ENCODE data around the gene GRIK5.
"Not testable (repeated sequence)": the region's sequence is repeated elsewhere in the genome, so short reads cannot be mapped to it uniquely, and the experiment has no call there.

Gene GRIK5

GRCh38 chr19:42051166-42052115 lies 18.6 kb downstream of the GRIK5 start:
- Histone ChIP-seq H3K36me3 (ENCODE audit: control insufficient read depth in 2 of 2, insufficient read depth in 2 of 2, low read length in 2 of 2) (peaks cover 25 to 30% of the 10 kb centered on the region in 2 donors), H3K4me1 (ENCODE audit: control insufficient read depth, insufficient read depth, low read length) (no peaks in the 10 kb centered on the region), H3K4me3 (ENCODE audit: low read length in 2 of 2) (no peak overlapping the region), H3K9ac (ENCODE audit: low read length in 2 of 2) (no peak overlapping the region), H3K27me3 (ENCODE audit: control insufficient read depth in 1 of 2, insufficient read depth in 2 of 2, low read length in 2 of 2) (no peaks in the 10 kb centered on the region), H3K27ac (ENCODE audit: low read length) (no peak overlapping the region), H3K9me3 (ENCODE audit: control insufficient read depth in 2 of 2, low read length in 2 of 2) (no peaks in the 10 kb centered on the region)

- Histone ChIP-seq H3K27me3 (ENCODE audit: control insufficient read depth in 1 of 2, insufficient read depth in 2 of 2, low read length in 2 of 2) (no peaks in the 10 kb centered on the region), H3K9me3 (ENCODE audit: control insufficient read depth in 2 of 2, low read length in 2 of 2) (no peaks in the 10 kb centered on the region), H3K9ac (ENCODE audit: low read length in 2 of 2) (no peak overlapping the region), H3K36me3 (ENCODE audit: control insufficient read depth in 2 of 2, insufficient read depth in 2 of 2, low read length in 2 of 2) (peaks cover 23 to 29% of the 10 kb centered on the region in 2 donors), H3K4me3 (ENCODE audit: low read length in 2 of 2) (no peak overlapping the region), H3K4me1 (ENCODE audit: control insufficient read depth, insufficient read depth, low read length) (no peaks in the 10 kb centered on the region), H3K27ac (ENCODE audit: low read length) (no peak overlapping the region)
These were observed 21.0 kb downstream of the GRIK5 start for GRCh38 chr19:42048992-42049391.

GRCh38 chr19:42045575-42045974 lies 24.4 kb downstream of the GRIK5 start:
- no peaks in the 10 kb centered on the region for H3K9me3 ChIP-seq (ENCODE audit: control insufficient read depth in 2 of 2, low read length in 2 of 2)
- no peaks in the 10 kb centered on the region for H3K4me1 ChIP-seq (ENCODE audit: control insufficient read depth, insufficient read depth, low read length)
- H3K27ac ChIP-seq (ENCODE audit: low read length) = no peak overlapping the region
- no peak overlapping the region for H3K4me3 ChIP-seq (ENCODE audit: low read length in 2 of 2)
- no peaks in the 10 kb centered on the region for H3K27me3 ChIP-seq (ENCODE audit: control insufficient read depth in 1 of 2, insufficient read depth in 2 of 2, low read length in 2 of 2)
- peaks cover 24 to 27% of the 10 kb centered on the region in 2 donors for H3K36me3 ChIP-seq (ENCODE audit: control insufficient read depth in 2 of 2, insufficient read depth in 2 of 2, low read length in 2 of 2)
- H3K9ac ChIP-seq (ENCODE audit: low read length in 2 of 2) = no peak overlapping the region

GRCh38 chr19:42042455-42043170 lies 27.4 kb downstream of the GRIK5 start:
- H3K27ac ChIP-seq (ENCODE audit: low read length) = no peak overlapping the region
- H3K4me1 ChIP-seq (ENCODE audit: control insufficient read depth, insufficient read depth, low read length) = no peaks in the 10 kb centered on the region
- H3K9me3 ChIP-seq (ENCODE audit: control insufficient read depth in 2 of 2, low read length in 2 of 2) = no peaks in the 10 kb centered on the region
- H3K9ac ChIP-seq (ENCODE audit: low read length in 2 of 2) = no peak overlapping the region
- peaks cover 27 to 38% of the 10 kb centered on the region in 2 donors for H3K36me3 ChIP-seq (ENCODE audit: control insufficient read depth in 2 of 2, insufficient read depth in 2 of 2, low read length in 2 of 2)
- H3K27me3 ChIP-seq (ENCODE audit: control insufficient read depth in 1 of 2, insufficient read depth in 2 of 2, low read length in 2 of 2) = no peaks in the 10 kb centered on the region
- H3K4me3 ChIP-seq (ENCODE audit: low read length in 2 of 2) = no peak overlapping the region

GRCh38 chr19:42040491-42040890 lies 29.5 kb downstream of the GRIK5 start:
- not testable (repeated sequence) for H3K27me3 ChIP-seq (ENCODE audit: control insufficient read depth in 1 of 2, insufficient read depth in 2 of 2, low read length in 2 of 2); H3K27ac ChIP-seq (ENCODE audit: low read length); H3K9me3 ChIP-seq (ENCODE audit: control insufficient read depth in 2 of 2, low read length in 2 of 2); H3K4me1 ChIP-seq (ENCODE audit: control insufficient read depth, insufficient read depth, low read length); H3K9ac ChIP-seq (ENCODE audit: low read length in 2 of 2); H3K4me3 ChIP-seq (ENCODE audit: low read length in 2 of 2)
- peaks cover 22 to 33% of the 10 kb centered on the region in 2 donors for H3K36me3 ChIP-seq (ENCODE audit: control insufficient read depth in 2 of 2, insufficient read depth in 2 of 2, low read length in 2 of 2)

GRCh38 chr19:42040031-42040430 lies 30.0 kb downstream of the GRIK5 start:
- no peaks in the 10 kb centered on the region for H3K27me3 ChIP-seq (ENCODE audit: control insufficient read depth in 1 of 2, insufficient read depth in 2 of 2, low read length in 2 of 2)
- no peaks in the 10 kb centered on the region for H3K9me3 ChIP-seq (ENCODE audit: control insufficient read depth in 2 of 2, low read length in 2 of 2)
- no peak overlapping the region for H3K27ac ChIP-seq (ENCODE audit: low read length)
- H3K9ac ChIP-seq (ENCODE audit: low read length in 2 of 2) = no peak overlapping the region
- peaks cover 17 to 33% of the 10 kb centered on the region in 2 donors for H3K36me3 ChIP-seq (ENCODE audit: control insufficient read depth in 2 of 2, insufficient read depth in 2 of 2, low read length in 2 of 2)
- no peaks in the 10 kb centered on the region for H3K4me1 ChIP-seq (ENCODE audit: control insufficient read depth, insufficient read depth, low read length)
- no peak overlapping the region for H3K4me3 ChIP-seq (ENCODE audit: low read length in 2 of 2)

- H3K9me3 ChIP-seq (ENCODE audit: control insufficient read depth in 2 of 2, low read length in 2 of 2) = no peaks in the 10 kb centered on the region
- no peaks in the 10 kb centered on the region for H3K4me1 ChIP-seq (ENCODE audit: control insufficient read depth, insufficient read depth, low read length)
- no peak overlapping the region for H3K27ac ChIP-seq (ENCODE audit: low read length)
- H3K27me3 ChIP-seq (ENCODE audit: control insufficient read depth in 1 of 2, insufficient read depth in 2 of 2, low read length in 2 of 2) = no peaks in the 10 kb centered on the region
- peaks cover 13 to 31% of the 10 kb centered on the region in 2 donors for H3K36me3 ChIP-seq (ENCODE audit: control insufficient read depth in 2 of 2, insufficient read depth in 2 of 2, low read length in 2 of 2)
- no peak overlapping the region for H3K9ac ChIP-seq (ENCODE audit: low read length in 2 of 2)
- H3K4me3 ChIP-seq (ENCODE audit: low read length in 2 of 2) = no peak overlapping the region
These were observed 31.3 kb downstream of the GRIK5 start for GRCh38 chr19:42038666-42039065.

GRCh38 chr19:42037649-42038048 lies 32.4 kb downstream of the GRIK5 start:
- no peaks in the 10 kb centered on the region for H3K9me3 ChIP-seq (ENCODE audit: control insufficient read depth in 2 of 2, low read length in 2 of 2)
- no peak overlapping the region for H3K4me3 ChIP-seq (ENCODE audit: low read length in 2 of 2)
- H3K27me3 ChIP-seq (ENCODE audit: control insufficient read depth in 1 of 2, insufficient read depth in 2 of 2, low read length in 2 of 2) = no peaks in the 10 kb centered on the region
- H3K36me3 ChIP-seq (ENCODE audit: control insufficient read depth in 2 of 2, insufficient read depth in 2 of 2, low read length in 2 of 2) = peaks cover 13 to 28% of the 10 kb centered on the region in 2 donors
- H3K4me1 ChIP-seq (ENCODE audit: control insufficient read depth, insufficient read depth, low read length) = no peaks in the 10 kb centered on the region
- H3K9ac ChIP-seq (ENCODE audit: low read length in 2 of 2) = no peak overlapping the region
- no peak overlapping the region for H3K27ac ChIP-seq (ENCODE audit: low read length)

GRCh38 chr19:42034640-42035391 lies 35.2 kb downstream of the GRIK5 start:
- not testable (repeated sequence) for H3K27me3 ChIP-seq (ENCODE audit: control insufficient read depth in 1 of 2, insufficient read depth in 2 of 2, low read length in 2 of 2); H3K9me3 ChIP-seq (ENCODE audit: control insufficient read depth in 2 of 2, low read length in 2 of 2); H3K27ac ChIP-seq (ENCODE audit: low read length); H3K4me1 ChIP-seq (ENCODE audit: control insufficient read depth, insufficient read depth, low read length); H3K9ac ChIP-seq (ENCODE audit: low read length in 2 of 2); H3K4me3 ChIP-seq (ENCODE audit: low read length in 2 of 2)
- H3K36me3 ChIP-seq (ENCODE audit: control insufficient read depth in 2 of 2, insufficient read depth in 2 of 2, low read length in 2 of 2) = peaks cover 4 to 10% of the 10 kb centered on the region in 2 donors

GRCh38 chr19:42033413-42033812 lies 36.6 kb downstream of the GRIK5 start:
- H3K36me3 ChIP-seq (ENCODE audit: control insufficient read depth in 2 of 2, insufficient read depth in 2 of 2, low read length in 2 of 2) = peaks cover 4 to 5% of the 10 kb centered on the region in 2 donors

More at GRCh38 chr19:42033413-42033812, 36.6 kb downstream of the GRIK5 start:
- Histone ChIP-seq H3K27me3 (ENCODE audit: control insufficient read depth in 1 of 2, insufficient read depth in 2 of 2, low read length in 2 of 2) (no peaks in the 10 kb centered on the region), H3K4me1 (ENCODE audit: control insufficient read depth, insufficient read depth, low read length) (no peaks in the 10 kb centered on the region), H3K27ac (ENCODE audit: low read length) (no peak overlapping the region), H3K9ac (ENCODE audit: low read length in 2 of 2) (no peak overlapping the region), H3K9me3 (ENCODE audit: control insufficient read depth in 2 of 2, low read length in 2 of 2) (no peaks in the 10 kb centered on the region), H3K4me3 (ENCODE audit: low read length in 2 of 2) (no peak overlapping the region)

All from stomach smooth muscle (tissue), 2 donors.